H1 (cell line): ENCODE measurements around the gene ARHGAP42. TPM values are rescaled to one million over a fixed set of nuclear protein-coding genes. Genes with fewer than 3 reads are reported as not detected.

Source experiments
- CTCF ChIA-PET: fragments of 300-600 bp; sonication (Branson Sonifier 250); formaldehyde crosslinking; loops from one replicate; lab custom pipeline; 2021; ENCODE audit not compliant: partially characterized antibody; lab: Charles Lee
- POLR2A ChIA-PET: fragments of 300-600 bp; sonication (Branson Sonifier 250); formaldehyde crosslinking; loops from one replicate; lab custom pipeline; 2021; ENCODE audit warnings: inconsistent platforms; ENCODE audit not compliant: partially characterized antibody; lab: Charles Lee
- DNase-seq, 2 experiments: peaks; one replicate each; pipeline versions ENCODE4 v3.0.0 to v3.0.0-alpha.2; 2010 to 2022; ENCODE audit warnings: low spot score in 2 of 2, low read depth in 1 of 2, mixed read lengths in 1 of 2
- FAIRE-seq: peaks from 2 replicates; lab custom pipeline; 2011; peaks lifted over from hg19 to GRCh38; lab: Jason Lieb, UNC
- H2AFZ ChIP-seq: 2 replicates; pipeline ENCODE4 v1.8.1; 2012; ENCODE audit warnings: low read length, inconsistent platforms
- H2AK5ac ChIP-seq: 2 replicates; pipeline ENCODE4 v1.6.1; 2013; ENCODE audit warnings: low read depth, low read length
- H2BK120ac ChIP-seq: replicated peaks from 2 replicates; pipeline ENCODE3; 2013; ENCODE audit warnings: low read depth, low read length, inconsistent platforms
- H2BK12ac ChIP-seq: 2 replicates; pipeline ENCODE4 v1.6.1; 2013; ENCODE audit warnings: low read depth, low read length
- H2BK15ac ChIP-seq: 2 replicates; pipeline ENCODE4 v1.6.1; 2013; ENCODE audit warnings: low read length
- H2BK20ac ChIP-seq: 2 replicates; pipeline ENCODE4 v1.6.1; 2013; ENCODE audit warnings: low read length
- H2BK5ac ChIP-seq: 2 replicates; pipeline ENCODE4 v1.6.1; 2013; ENCODE audit warnings: low read depth, low read length
- H3K14ac ChIP-seq: 2 replicates; pipeline ENCODE4 v1.6.1; 2013; ENCODE audit warnings: inconsistent platforms; ENCODE audit not compliant: insufficient read length
- H3K18ac ChIP-seq: 2 replicates; pipeline ENCODE4 v1.6.1; 2013; ENCODE audit warnings: low read length; ENCODE audit errors: extremely low read depth
- H3K23ac ChIP-seq: 2 replicates; pipeline ENCODE4 v1.6.1; 2013; ENCODE audit warnings: inconsistent platforms; ENCODE audit not compliant: insufficient read length
- H3K23me2 ChIP-seq: 2 replicates; pipeline ENCODE4 v1.6.1; 2013; ENCODE audit warnings: low read depth, low read length
- H3K27ac ChIP-seq: 2 replicates; pipeline ENCODE4 v1.6.1; 2011; ENCODE audit warnings: low read depth, low read length, inconsistent platforms
- H3K27me3 ChIP-seq, 4 experiments: replicated peaks in 1 of 4; 1 replicate in 1 of 4; 2 replicates in 3 of 4; pipeline versions ENCODE4 v1.6.1 to v1.8.1; 2011 to 2013; ENCODE audit warnings: low read length in 3 of 4, mild to moderate bottlenecking in 3 of 4, inconsistent platforms in 2 of 4, mixed read lengths in 2 of 4, moderate library complexity in 1 of 4; ENCODE audit not compliant: control insufficient read depth in 3 of 4, insufficient read depth in 3 of 4; ENCODE audit errors: extremely low read depth in 1 of 4
- H3K36me3 ChIP-seq, 4 experiments: 2 replicates each; pipeline versions ENCODE4 v1.6.1 to v1.8.1; 2011 to 2013; ENCODE audit warnings: mild to moderate bottlenecking in 4 of 4, low read length in 3 of 4, moderate library complexity in 2 of 4, control low read depth in 1 of 4, inconsistent platforms in 1 of 4; ENCODE audit not compliant: insufficient read depth in 4 of 4, control insufficient read depth in 2 of 4
- H3K4ac ChIP-seq: replicated peaks from 2 replicates; pipeline ENCODE3; 2013; ENCODE audit warnings: low read length, low read depth, mixed read lengths, inconsistent platforms; ENCODE audit not compliant: insufficient read length
- H3K4me1 ChIP-seq, 4 experiments: replicated peaks in 1 of 4; 1 replicate in 1 of 4; 2 replicates in 3 of 4; pipeline versions ENCODE4 v1.6.1 to v1.8.1; 2011 to 2013; ENCODE audit warnings: low read length in 3 of 4, inconsistent platforms in 2 of 4, mixed read lengths in 1 of 4; ENCODE audit not compliant: insufficient read depth in 4 of 4, control insufficient read depth in 3 of 4
- H3K4me2 ChIP-seq, 2 experiments: 2 replicates each; pipeline versions ENCODE4 v1.6.1 to v1.8.1; 2011 to 2013; ENCODE audit warnings: low read depth in 2 of 2, low read length in 2 of 2, control low read depth in 1 of 2, inconsistent platforms in 1 of 2, mild to moderate bottlenecking in 1 of 2; ENCODE audit not compliant: insufficient read depth in 1 of 2
- H3K4me3 ChIP-seq, 4 experiments: fragments of 200-600, 300-600 bp in 1 of 4; sonication (generic), shearing (Covaris generic), sonication (Bioruptor Twin) in 1 of 4; 2 replicates each; pipeline versions ENCODE4 v1.5.1 to v1.8.1; 2011 to 2016; ENCODE audit warnings: low read length in 4 of 4, low read depth in 3 of 4, control low read depth in 2 of 4, inconsistent platforms in 2 of 4, mild to moderate bottlenecking in 2 of 4, mixed read lengths in 1 of 4, moderate library complexity in 1 of 4; ENCODE audit not compliant: insufficient read depth in 2 of 4; ENCODE audit errors: extremely low read depth in 1 of 4
- H3K56ac ChIP-seq: replicated peaks from 2 replicates; pipeline ENCODE3; 2013; ENCODE audit warnings: low read depth, mild to moderate bottlenecking, mixed read lengths, low read length, inconsistent platforms; ENCODE audit not compliant: insufficient read length
- H3K79me1 ChIP-seq: 2 replicates; pipeline ENCODE4 v1.6.1; 2013; ENCODE audit warnings: low read depth, low read length, control low read depth
- H3K79me2 ChIP-seq, 2 experiments: 2 replicates each; pipeline versions ENCODE4 v1.6.1 to v1.8.1; 2012 to 2013; ENCODE audit warnings: low read length in 2 of 2, mild to moderate bottlenecking in 2 of 2, inconsistent platforms in 1 of 2; ENCODE audit not compliant: insufficient read depth in 2 of 2, control insufficient read depth in 1 of 2
- H3K9ac ChIP-seq, 4 experiments: replicated peaks in 1 of 4; 1 replicate in 1 of 4; 2 replicates in 3 of 4; pipeline versions ENCODE4 v1.6.1 to v1.8.1; 2011 to 2013; ENCODE audit warnings: low read depth in 3 of 4, low read length in 3 of 4, control low read depth in 2 of 4, mild to moderate bottlenecking in 2 of 4, moderate library complexity in 2 of 4, inconsistent platforms in 1 of 4; ENCODE audit errors: extremely low read depth in 1 of 4
- H3K9me3 ChIP-seq, 2 experiments: 2 replicates each; pipeline versions ENCODE4 v1.6.1 to v1.8.1; 2012 to 2013; ENCODE audit warnings: mild to moderate bottlenecking in 2 of 2, moderate library complexity in 2 of 2, control low read depth in 1 of 2, inconsistent platforms in 1 of 2, low read depth in 1 of 2, low read length in 1 of 2, mixed read lengths in 1 of 2; ENCODE audit not compliant: insufficient read depth in 2 of 2
- H4K20me1 ChIP-seq, 2 experiments: replicated peaks in 1 of 2; 2 replicates each; pipeline versions ENCODE3 to v1.8.1; 2011 to 2013; ENCODE audit warnings: inconsistent platforms in 2 of 2, low read length in 2 of 2, mild to moderate bottlenecking in 1 of 2; ENCODE audit not compliant: insufficient read depth in 2 of 2, control insufficient read depth in 1 of 2
- H4K5ac ChIP-seq: 2 replicates; pipeline ENCODE4 v1.6.1; 2013; ENCODE audit warnings: low read length, low read depth, mixed read lengths, inconsistent platforms; ENCODE audit not compliant: insufficient read length
- H4K8ac ChIP-seq: 2 replicates; pipeline ENCODE4 v1.8.0; 2013; ENCODE audit warnings: mild to moderate bottlenecking, moderate library complexity, low read length, inconsistent platforms; ENCODE audit not compliant: insufficient read depth; ENCODE audit errors: extremely low read depth
- H4K91ac ChIP-seq: replicated peaks from 2 replicates; pipeline ENCODE3; 2013; ENCODE audit warnings: low read length, mixed read lengths, inconsistent platforms; ENCODE audit not compliant: insufficient read length
- ATF2 ChIP-seq: IDR thresholded peaks from 2 replicates; pipeline ENCODE4 v1.6.1; 2012; ENCODE audit warnings: low read length, inconsistent platforms
- JUN ChIP-seq: IDR thresholded peaks from 2 replicates; pipeline ENCODE4 v1.6.1; 2011; ENCODE audit warnings: low read depth, mild to moderate bottlenecking, improper control_type of control experiment, low read length
- KDM4A ChIP-seq: IDR thresholded peaks from one replicate; pipeline ENCODE4 v1.7.1; 2012; ENCODE audit warnings: low read depth, mild to moderate bottlenecking, moderate library complexity, low read length, inconsistent platforms; ENCODE audit not compliant: severe bottlenecking
- MAX ChIP-seq: IDR thresholded peaks from 2 replicates; pipeline ENCODE4 v1.6.1; 2012; ENCODE audit warnings: inconsistent platforms
- RAD21 ChIP-seq, 2 experiments: IDR thresholded peaks in 1 of 2; conservative IDR thresholded peaks in 1 of 2; 2 replicates each; pipeline ENCODE4 v1.6.1; 2011; ENCODE audit warnings: low read depth in 2 of 2, low read length in 2 of 2, improper control_type of control experiment in 1 of 2, inconsistent platforms in 1 of 2, mild to moderate bottlenecking in 1 of 2, moderate library complexity in 1 of 2
- ZNF274 ChIP-seq: IDR thresholded peaks from 2 replicates; pipeline ENCODE4 v1.7.0; 2012; ENCODE audit warnings: low read length, borderline replicate concordance; ENCODE audit errors: extremely low read depth
- WGBS, 2 experiments: shearing (Covaris generic) in 1 of 2; methylation state at CpG; one replicate each; pipeline versions ENCODE4 v1.1.6 to v1.1.7; 2013 to 2015; ENCODE audit warnings: low lambda C conversion rate in 2 of 2, mixed read lengths in 2 of 2, inconsistent platforms in 1 of 2, low coverage in 1 of 2, missing lambda C conversion rate in 1 of 2; ENCODE audit not compliant: insufficient replicate concordance in 2 of 2, insufficient coverage in 1 of 2, insufficient read length in 1 of 2; ENCODE audit errors: extremely low coverage in 1 of 2, missing lambda C conversion rate in 1 of 2; 5-methylcytosine and 5-hydroxymethylcytosine counted together
- polyA plus RNA-seq, 7 experiments: library from polyadenylated mRNA; depleted of rRNA in 3 of 7; stranded (reverse) in 5 of 7; unstranded in 2 of 7; fragments of >200 nt in 5 of 7; fragments of 200-250 nt in 2 of 7; gene quantifications; 1 replicate in 5 of 7; 2 replicates in 1 of 7; 4 replicates in 1 of 7; pipeline versions ENCODE4 v1.2.1 to v1.2.3, GENCODE V29; 2011 to 2013; ENCODE audit warnings: missing spikeins in 2 of 7, mixed read lengths in 2 of 7
- total RNA-seq: library from RNA; stranded (reverse); fragmentation: NEBNext Ultra II Directional; extraction: Animal tissue kit (Norgen Biotek cat#: 25700); gene quantifications from 2 replicates; pipeline ENCODE4 v1.2.1, GENCODE V29; 2021

The ARHGAP42 gene
- total and polyA plus RNA-seq, 2 of the 8 experiments (the other 6 are each of a cell fraction or from before 2014, with no cell fraction given) = 22.2 to 33.5 TPM

- Histone ChIP-seq H3K4ac (no peak overlapping the region), H3K27ac (no peak overlapping the region), H2BK120ac (no peak overlapping the region), H2BK15ac (no peak overlapping the region), H4K91ac (no peak overlapping the region), H2BK20ac (no peak overlapping the region), H3K9ac (no peak overlapping the region), H3K79me1 (no peaks in the 10 kb centered on the region), H3K27me3 (no peaks in the 10 kb centered on the region), H2BK12ac (no peak overlapping the region), H2AFZ (no peak overlapping the region), H2AK5ac (no peak overlapping the region), H3K79me2 (no peaks in the 10 kb centered on the region), H3K4me2 (no peak overlapping the region), H3K18ac (no peak overlapping the region), H3K14ac (no peak overlapping the region), H3K4me3 (no peak overlapping the region), H4K20me1 (no peaks in the 10 kb centered on the region), H2BK5ac (no peak overlapping the region), H4K5ac (no peak overlapping the region), H3K9me3 (no peaks in the 10 kb centered on the region), H3K23me2 (no peaks in the 10 kb centered on the region), H3K4me1 (no peaks in the 10 kb centered on the region), H4K8ac (no peak overlapping the region), H3K36me3 (no peaks in the 10 kb centered on the region), H3K56ac (no peak overlapping the region), H3K23ac (no peak overlapping the region)
- DNase-seq (no peak), FAIRE-seq (no peak)
- TF ChIP-seq JUN = no peak
- TF ChIP-seq MAX = no peak
- no peak for TF ChIP-seq ATF2
- TF ChIP-seq KDM4A = no peak
- no peak for TF ChIP-seq RAD21 (IDR thresholded peaks at IDR 0.05 in 1 of 2, conservative IDR thresholded peaks at IDR 0.05 in 1 of 2; ENCODE audit: low read depth in 2 of 2, low read length in 2 of 2)
- no peak for TF ChIP-seq ZNF274
- ChIA-PET CTCF (no interaction called here), POLR2A (no interaction called here)
- 92% methylated on average over 5 of the region's 5 CpGs; no CpG with 5 or more reads in 1 of the 2 experiments for WGBS, 2 experiments
Observed at GRCh38 chr11:101011881-101012280, 324.8 kb downstream of the ARHGAP42 start.
